ENCODE results near the gene POLR3H.

- no peak for TF ChIP-seq CTCF (optimal IDR thresholded peaks at IDR 0.05 in 1 of 3, IDR thresholded peaks at IDR 0.05 in 1 of 3, conservative IDR thresholded peaks at IDR 0.05 in 1 of 3; ENCODE audit: extremely low read depth in 1 of 3, insufficient read depth in 2 of 3, low read length in 3 of 3)
- no peak for TF ChIP-seq EZH2 (IDR thresholded peaks at IDR 0.05; ENCODE audit: low read length)
These were observed 31.3 kb upstream of the POLR3H start for GRCh38 chr22:41575533-41575932.
